ENCODE results near the gene CCDC102A. TPM values are rescaled to one million over a fixed set of nuclear protein-coding genes. Genes with fewer than 3 reads are reported as not detected.

CCDC102A gene
- total RNA-seq, 2 donors from 2014 or later: 16.9 to 18.3 TPM

DNA sequence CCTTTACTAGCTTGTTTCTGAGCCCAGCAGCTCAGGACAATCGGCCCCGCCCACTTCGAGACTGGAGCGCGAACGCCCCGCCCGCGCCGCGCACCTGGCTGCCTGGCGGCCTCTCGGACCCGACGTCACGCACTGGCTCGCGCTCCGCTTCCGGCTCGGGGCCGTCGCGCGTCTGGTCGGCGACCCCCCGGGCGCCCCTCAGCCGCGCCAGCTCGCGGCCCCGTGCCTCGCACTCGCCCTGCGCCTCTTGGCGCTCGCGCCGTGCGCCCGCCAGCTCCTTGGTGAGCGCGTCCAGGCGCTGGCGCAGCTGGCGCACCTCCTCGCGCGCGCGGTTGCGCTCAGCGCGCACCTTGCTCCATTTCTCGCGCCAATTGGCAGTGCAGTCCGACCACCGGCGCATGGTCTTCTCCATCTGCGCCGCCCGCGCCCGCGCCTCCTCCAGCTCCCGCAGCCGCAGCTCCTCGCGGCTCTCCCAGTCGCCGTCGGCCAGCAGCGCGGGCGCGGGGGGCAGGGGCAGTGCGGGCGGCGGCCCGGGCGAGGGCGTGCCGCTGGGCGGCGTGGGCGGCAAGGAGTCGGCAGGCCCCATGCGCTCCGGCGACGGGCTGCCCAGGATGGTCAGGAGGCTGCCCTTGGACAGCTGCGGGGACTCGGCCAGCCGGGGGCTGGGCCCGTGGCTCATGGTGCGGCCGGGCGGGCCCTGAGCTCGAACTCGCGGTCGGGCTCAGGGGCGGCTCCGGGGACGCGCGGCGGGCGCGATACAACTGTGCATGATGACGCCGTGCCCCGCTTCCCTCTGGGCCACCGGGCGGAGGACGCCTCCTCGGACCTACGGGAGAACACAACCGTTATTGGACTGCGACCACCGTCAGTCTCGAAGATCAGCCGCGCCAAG lies 7.6 kb downstream of the CCDC102A start:
- intact Hi-C loops (cut with DNase I): no loop called here

DNA sequence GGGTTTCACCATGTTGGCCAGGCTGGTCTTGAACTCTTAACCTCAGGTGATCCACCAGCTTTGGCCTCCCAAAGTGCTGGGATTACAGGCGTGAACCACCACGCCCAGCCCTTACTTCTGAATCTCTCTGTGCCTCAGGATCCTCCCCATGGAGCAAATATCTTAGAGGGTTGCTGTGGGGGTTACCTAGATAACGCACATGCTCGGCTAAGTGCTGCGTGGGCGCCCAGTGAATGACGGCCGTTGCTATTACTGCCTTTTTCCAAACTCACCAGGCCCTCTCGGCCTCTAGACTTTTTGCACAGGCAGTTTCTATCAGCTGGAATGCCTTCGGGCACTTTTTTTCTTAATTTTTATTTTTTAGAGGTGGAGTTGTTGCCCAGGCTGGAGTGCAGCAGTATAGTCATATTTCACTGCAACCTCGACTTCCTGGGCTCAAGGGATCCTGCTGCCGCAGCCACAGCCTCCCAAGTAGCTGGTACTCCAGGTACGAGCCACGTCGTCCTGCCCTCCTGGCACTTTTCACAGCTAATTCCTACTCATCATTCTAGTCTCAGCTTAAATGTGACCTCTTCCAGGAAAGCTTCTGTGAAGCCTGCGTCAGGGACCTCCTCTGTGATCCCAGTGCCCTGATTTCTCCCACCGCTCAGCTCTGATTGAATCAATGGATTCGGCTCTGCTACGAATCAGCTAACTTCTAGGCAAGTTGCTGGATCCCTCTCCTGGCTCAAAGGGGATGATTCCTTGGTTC lies 8.6 kb downstream of the CCDC102A start:
- peak; percentile 57 for DNase-seq (ENCODE audit: low spot score)
- intact Hi-C loops (cut with DNase I): no loop called here

More for the DNA sequence above, 7.6 kb downstream of the CCDC102A start:
- DNase-seq (ENCODE audit: low spot score): peak; percentile 76

DNA sequence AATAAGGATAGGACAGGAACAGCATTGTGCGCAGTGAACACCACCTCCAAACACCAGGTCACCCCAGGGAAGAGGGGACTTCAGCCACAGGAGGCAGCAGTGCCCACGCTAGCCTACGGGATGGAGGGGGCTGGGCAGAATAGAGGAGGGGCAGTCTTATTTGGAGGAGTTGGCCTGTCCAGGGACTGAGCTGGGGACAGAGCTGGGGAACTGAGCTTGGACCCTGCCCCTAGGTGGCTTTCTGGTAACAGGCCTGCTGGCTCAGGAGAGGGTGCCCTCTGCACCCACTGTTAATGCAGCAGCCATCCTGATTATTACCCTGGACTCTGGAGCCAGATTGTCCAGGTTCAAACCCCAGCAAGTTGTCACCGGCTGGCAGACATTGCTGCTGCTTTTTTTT lies 9.3 kb downstream of the CCDC102A start:
- intact Hi-C loops (cut with DNase I): no loop called here
- DNase-seq (ENCODE audit: low spot score): peak; percentile 59

DNA sequence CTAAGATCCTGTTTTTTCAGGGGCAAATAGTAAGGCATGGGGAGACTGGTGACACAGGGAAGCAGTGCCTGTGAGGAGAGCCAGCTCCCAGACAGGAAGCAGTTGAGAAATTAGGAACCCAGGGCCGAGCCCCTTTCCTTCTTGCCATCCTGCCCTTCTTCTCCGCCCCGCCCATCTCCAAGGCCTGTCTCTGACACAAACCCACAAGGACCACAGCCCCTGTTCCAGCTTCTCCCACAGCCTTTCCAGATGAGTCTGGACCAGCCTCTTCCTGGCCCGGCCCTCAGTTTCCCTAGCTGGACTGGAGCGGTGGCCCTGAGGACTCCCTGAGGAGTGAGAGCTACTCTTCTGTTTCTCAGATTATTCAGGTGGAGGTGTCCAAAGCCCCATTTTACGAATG lies 9.9 kb downstream of the CCDC102A start:
- peak; percentile 76 for DNase-seq (ENCODE audit: low spot score)
- intact Hi-C loops (cut with DNase I): no loop called here

DNA sequence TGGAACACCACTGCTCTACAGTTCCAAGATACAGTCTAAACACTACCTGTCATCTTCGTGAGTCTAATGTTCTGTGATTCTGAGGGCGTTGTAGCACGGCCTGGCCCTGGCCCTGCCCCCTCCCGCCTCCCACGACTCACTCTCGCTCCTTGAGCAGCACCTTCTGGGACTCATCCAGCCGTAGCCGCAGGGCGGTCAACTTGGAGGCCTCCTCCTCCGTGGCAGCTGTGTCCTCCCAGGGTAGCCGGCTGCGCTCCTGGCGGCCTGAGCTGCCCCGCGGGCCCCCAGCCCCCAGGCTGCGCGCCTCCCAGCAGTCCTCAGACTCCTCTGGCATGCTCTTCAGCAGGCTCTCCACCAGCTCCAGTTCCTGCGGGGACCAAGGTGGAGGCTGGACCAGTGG lies 10.6 kb downstream of the CCDC102A start:
- intact Hi-C loops (cut with DNase I): no loop called here
- DNase-seq (ENCODE audit: low spot score): no peak

DNA sequence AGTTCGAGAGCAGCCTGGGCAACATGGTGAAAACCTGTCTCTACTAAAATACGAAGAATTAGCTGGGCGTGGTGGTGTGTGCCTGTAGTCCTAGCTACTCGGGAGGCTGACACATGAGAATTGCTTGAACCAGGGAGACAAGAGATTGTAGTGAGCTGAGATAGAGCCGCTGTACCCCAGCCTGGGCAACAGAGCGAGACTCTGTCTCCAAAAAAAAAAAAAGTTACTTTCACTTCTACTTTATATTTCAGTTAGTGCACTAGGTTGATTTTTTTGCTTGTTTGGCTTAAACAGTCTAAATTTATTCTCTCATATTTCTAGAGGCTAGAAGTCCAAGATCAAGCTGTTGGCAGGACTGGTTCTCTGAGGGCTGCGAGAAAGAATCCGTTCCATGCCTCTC lies 13.4 kb downstream of the CCDC102A start:
- intact Hi-C loops (cut with DNase I): no loop called here
- DNase-seq (ENCODE audit: low spot score): no peak

DNA sequence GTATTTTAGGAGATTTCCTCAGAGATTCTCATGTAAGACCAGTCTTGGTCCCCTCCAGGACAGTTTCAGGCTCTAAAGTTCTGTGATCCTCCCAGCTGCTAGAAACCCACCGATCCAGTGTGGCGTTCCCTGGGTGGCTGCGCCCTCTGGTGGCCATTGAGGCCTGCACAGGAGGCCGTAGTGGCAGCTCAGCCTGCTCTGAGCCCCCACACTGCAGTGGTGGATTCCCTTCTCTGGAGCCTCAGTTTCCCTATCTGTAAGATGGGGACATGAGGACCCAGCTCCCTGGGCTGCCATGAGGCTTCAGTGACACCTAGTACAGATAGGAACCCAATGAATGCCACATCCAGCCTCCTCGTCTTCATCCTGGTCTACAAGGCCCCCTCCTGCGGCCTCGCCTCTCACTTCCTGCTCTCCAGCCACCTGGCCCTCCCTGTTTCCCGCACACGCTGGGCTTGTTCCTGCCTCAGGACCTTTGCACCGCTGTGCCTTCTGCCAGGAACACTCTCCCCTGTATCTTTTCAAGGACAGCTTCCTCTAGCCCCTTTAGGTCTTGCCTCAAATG lies 16.5 kb downstream of the CCDC102A start:
- intact Hi-C loops (cut with DNase I): loop anchor here in 1 of 2 donors (5.0 kb wide), 3 partner anchors 43 to 103 kb away; partner anchors contain the start of gene POLR2C
- DNase-seq (ENCODE audit: low spot score): peak; percentile 93

DNA sequence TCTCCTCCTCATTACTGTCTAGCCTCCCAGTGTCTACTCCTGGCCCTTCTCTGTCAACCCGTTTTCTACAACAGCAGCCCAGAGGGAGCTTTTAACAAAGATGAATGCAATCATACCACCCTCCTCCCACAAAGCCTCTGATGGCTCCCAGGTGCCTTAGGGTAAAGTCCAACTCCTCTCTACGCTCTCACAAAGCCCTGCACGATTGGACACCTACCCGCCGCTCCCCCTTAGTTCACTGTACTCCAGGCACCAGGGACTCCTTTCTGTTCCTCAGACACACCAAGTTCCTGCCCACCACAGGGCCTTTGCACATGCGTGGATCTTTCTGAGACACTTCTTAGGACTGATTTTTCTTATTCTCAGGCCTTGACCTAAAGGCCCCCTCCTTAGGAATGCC lies 17.4 kb downstream of the CCDC102A start:
- no peak for DNase-seq (ENCODE audit: low spot score)
- intact Hi-C loops (cut with DNase I): loop anchor here in 1 of 2 donors (5.0 kb wide), 3 partner anchors 42 to 102 kb away; partner anchors contain the start of gene POLR2C

DNA sequence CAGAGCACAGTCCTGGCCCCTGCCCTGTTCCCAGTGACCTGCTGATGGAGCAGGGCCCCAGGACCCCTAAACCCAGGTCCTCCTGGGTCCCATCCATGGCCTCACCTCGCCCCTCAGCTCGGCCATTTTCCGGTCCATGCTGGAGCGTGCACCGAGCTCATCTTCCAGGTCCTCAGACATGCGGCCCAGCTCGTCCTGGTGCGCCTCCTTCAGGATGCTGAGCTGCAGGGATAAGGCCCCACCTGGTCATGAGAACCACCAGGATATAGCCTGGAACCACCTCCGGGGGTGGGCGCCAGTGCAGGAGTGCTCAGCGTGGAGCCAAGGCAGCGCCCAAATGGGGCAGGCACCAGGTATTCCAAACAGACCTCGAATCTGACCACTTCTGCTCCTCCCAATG lies 17.9 kb downstream of the CCDC102A start:
- DNase-seq (ENCODE audit: low spot score): no peak
- intact Hi-C loops (cut with DNase I): loop anchor here in 1 of 2 donors (5.0 kb wide), 3 partner anchors 41 to 101 kb away; partner anchors contain the start of gene POLR2C

DNA sequence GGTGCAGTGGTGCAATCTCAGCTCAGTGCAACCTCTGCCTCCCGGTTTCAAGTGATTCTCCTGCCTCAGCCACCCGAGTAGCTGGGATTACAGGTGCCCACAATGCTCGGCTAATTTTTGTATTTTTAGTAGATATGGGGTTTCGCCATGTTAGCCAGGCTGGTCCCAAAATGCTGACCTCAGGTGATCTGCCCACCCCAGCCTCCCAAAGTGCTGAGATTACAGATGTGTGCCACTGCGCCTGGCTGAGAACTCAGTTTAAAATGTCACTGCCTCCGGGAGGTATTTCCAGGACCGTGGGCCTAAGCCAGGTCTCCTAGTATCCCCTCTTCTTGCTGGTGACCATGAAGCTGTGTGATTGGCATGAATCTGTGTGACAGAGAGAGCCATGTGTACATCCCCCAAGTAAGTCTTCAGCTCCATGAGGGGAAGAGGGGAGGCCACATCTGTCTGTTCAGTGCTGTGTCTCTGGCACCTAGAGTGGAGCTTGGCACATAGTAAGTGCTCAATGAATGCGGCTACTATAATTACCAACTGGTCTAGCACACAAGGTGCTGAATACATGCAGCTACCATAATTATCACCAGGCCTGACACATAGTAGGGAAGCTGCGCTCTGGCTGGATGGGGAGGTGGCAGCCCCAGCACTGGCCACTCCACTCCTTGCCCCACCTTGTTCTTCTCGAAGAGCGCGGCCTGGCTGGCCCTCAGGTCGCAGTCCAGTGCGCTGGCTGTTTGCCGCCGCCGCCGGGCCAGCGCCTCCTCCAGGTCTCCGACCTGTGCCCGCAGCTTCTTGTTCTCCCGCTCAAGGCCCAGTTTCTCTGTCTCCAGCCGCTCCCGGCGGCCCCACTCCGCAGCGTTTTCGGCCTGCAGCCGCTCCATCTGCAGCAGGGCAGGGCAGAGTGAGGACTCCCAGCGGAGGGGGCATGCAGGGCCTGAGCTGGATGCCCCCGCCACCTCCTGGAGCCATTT lies 18.7 kb downstream of the CCDC102A start:
- DNase-seq (ENCODE audit: low spot score): no peak
- intact Hi-C loops (cut with DNase I): loop anchor here in 1 of 2 donors (5.0 kb wide), 3 partner anchors 40 to 100 kb away; partner anchors contain the start of gene POLR2C

DNA sequence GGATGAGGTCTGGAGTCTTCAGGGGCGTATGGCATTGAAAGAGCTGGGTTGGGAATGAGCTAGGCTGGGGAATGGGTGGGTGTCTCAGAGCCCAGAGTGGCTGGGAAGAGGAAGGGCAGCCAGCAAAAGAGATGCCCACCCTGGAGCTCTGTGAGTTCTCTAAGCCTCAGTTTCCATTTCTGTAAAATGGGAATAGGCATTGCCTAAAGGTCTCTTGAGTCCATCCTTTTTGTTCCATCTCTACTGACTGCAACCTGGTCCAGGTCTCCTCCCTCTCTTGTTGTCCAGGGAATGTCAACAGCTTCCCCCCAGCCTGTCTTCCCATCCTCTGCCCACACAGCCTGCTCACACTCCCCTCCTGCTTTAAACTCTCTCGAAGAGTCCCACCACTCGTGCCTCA lies 19.6 kb downstream of the CCDC102A start:
- intact Hi-C loops (cut with DNase I): loop anchor here in 1 of 2 donors (5.0 kb wide), 3 partner anchors 39 to 99 kb away; partner anchors contain the start of gene POLR2C
- DNase-seq (ENCODE audit: low spot score): no peak

DNA sequence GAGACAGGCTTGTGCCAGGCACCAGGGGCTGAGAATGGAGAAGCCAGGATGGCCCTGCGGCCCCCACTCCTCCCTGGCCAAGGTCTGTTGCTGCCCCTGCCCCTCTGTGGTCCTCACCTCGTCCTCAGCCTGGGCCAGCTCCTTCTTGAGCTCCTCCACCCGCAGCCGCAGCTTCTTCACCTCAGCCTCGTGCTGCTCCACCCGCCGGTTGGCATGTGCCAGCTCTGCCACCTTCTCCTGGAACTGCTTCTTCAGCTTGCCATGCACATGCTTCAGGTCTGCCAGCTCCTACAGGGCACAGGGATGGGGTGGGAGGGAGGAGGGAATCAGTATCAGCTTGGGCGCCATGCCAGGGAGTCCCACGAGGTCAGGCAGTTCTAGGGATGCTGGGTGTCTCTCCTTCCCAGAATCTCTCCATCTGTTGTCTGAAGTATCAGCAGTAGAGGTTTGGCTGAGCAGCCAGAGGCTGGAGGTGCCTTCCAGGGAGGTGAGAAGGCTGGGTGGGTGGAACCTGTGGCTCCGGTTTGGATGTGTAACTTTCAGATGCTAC lies 20.1 kb downstream of the CCDC102A start:
- DNase-seq (ENCODE audit: low spot score): no peak
- intact Hi-C loops (cut with DNase I): loop anchor here in 1 of 2 donors (5.0 kb wide), 3 partner anchors 39 to 99 kb away; partner anchors contain the start of gene POLR2C

DNA sequence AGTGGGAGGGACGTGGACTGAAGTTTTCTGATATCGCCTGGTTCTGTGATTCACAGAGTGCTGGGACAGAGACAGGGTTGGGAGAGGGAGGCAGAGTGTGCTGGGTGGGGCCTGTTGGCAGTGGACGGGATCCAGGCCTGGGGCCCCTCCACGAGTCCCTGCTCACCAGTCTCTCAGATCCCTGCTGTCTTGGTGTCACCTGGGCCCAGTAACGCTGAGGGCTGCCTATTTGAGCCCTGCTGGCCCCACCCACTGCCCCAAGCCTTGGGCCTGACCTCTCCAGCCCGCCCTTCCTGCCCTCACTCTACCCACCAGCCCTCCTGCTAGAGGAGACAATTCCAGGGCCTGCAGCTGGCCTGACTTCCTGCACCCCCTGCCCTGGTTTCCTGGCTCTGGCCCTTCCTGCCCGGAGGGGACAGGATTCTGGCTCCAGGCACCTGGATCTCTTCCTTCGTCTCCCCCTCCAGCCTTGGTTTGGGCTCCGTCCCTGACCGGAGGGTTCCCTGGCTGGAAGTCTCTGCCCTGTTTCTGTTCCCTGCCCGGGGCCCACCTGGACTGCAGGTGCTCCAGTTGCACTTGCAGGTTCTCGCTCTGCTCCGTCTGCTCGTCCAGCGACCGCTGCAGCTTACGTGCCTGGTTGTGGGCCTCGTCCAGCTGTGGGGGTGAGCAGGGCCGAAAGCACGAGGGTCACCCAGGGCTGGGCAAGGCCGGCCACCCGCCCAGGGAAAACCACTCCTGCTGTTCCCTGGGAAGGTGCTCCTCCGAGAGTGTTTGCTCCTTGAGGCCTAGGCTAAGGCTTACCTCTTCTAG lies 21.4 kb downstream of the CCDC102A start:
- intact Hi-C loops (cut with DNase I): loop anchor here in 1 of 2 donors (5.0 kb wide), 3 partner anchors 38 to 98 kb away; partner anchors contain the start of gene POLR2C
- peak; percentile 80 for DNase-seq (ENCODE audit: low spot score)

DNA sequence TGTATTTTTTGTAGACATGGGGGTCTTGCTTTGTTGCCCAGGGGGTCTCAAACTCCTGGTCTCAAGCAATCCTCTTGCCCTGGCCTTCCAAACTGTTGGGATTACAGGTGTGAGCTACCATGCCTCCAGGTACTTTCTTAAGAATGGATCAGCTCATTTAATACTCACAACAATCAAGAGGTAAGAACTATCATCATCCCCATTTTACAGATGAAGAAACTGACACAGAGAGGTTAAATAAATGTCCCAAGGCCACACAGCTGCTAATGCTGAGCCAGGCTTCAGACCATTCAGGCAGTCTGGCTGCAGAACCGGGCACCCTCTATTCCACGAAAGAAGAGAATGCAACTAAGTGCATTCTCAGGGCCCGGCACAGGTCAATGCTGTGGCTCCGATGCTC lies 22.0 kb downstream of the CCDC102A start:
- DNase-seq (ENCODE audit: low spot score): peak; percentile 3
- intact Hi-C loops (cut with DNase I): no loop called here

DNA sequence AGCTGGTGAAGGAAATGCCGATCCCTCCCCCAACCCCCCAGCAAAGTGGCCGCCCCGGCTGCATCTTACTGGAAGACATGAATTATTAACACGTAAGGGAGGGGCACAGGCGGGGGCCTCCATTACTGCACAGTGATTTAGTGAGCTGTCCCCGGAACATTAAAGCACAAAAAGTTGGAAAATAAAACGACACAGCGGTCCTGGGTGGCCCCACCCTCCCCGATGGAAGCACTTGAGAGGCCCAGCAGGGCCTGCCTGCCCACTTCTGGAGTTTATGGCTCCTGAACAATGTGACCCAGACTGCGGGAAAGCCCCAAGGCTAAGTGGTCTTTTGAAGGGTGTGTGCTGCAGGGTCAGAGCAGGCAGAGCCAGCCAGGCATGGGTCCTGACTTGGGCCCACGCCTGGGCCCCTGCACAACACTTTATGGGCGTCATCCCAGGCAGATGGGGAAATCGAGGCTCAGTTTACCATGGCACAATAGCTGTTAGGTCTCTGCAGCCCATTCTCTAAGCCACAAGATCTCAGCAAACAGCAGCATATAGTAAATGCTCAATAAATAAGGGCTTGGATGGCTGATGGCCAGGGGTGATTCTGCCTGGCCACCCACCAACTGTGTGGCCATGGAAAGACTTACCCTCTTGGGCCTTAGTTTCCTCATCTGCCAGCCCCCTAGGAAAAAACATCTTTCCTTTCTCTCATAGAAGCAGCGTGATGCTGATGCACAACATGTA lies 22.8 kb downstream of the CCDC102A start:
- peak; percentile 79 for DNase-seq (ENCODE audit: low spot score)
- intact Hi-C loops (cut with DNase I): no loop called here

DNA sequence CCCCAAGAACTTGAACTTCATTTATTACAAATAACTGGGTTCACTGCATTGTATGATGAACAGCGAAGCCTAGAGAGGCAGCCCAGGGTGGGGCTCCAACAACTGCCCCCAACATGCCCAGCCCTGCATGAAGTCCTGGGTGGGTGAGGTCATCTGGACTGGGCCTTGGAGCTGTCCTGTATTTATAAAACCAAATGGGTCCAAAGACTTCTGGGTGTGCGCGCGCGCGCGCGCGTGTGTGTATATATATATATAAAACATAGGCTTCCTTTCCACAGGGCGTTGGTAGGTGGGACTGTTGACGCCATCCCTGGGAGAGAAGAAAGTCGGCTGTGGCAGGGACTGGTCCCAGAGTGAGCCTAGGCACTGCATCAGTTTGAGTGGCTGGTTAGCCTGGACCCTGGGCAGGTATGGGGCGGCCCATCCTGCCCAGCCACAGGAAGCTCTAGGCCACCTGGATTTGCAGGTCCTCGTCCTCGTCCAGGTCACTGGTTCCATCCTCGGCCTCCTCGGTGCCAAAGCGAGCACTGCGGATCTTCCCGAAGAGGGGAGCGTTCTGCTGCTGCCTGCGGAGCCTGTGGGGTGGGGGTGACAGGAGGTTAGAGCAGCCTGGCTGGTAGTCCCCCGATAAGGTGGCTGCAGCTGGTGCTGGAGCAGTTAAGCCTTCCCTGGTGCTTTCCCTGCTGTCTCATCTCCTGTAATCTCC lies 23.9 kb downstream of the CCDC102A start:
- peak; percentile 47 for DNase-seq (ENCODE audit: low spot score)
- intact Hi-C loops (cut with DNase I): no loop called here

Data from posterior vena cava (tissue), 2 donors.